ENCODE measurements around the gene ZFYVE28. TPM values are rescaled to one million over a fixed set of nuclear protein-coding genes. Genes with fewer than 3 reads are reported as not detected.

ZFYVE28 gene
- total RNA-seq, 1 donor from 2014 or later, result 5.9 TPM

- ChIA-PET CTCF (interaction anchor here (0.6 kb wide), 1 partner anchor 25 kb away, joined by 3 read pairs; no protein-coding TSS in a partner anchor), POLR2A (interaction anchor here (1.0 kb wide), 1 partner anchor 102 kb away, joined by 4 read pairs; the partner anchor contains the start of gene RNF4)
- no peaks in the 10 kb centered on the region for H3K27me3 Mint-ChIP-seq
- no peaks in the 10 kb centered on the region for H3K36me3 Mint-ChIP-seq (ENCODE audit: low read depth)
- no peak for ATAC-seq (ENCODE audit: low read depth)
- TF ChIP-seq CTCF (IDR thresholded peaks at IDR 0.05), result no peak
- intact Hi-C loops (cut with micrococcal nuclease), result no loop called here
- no peak for DNase-seq
- H3K9me3 Mint-ChIP-seq, result peaks cover 9% of the 10 kb centered on the region
- H3K4me1 Mint-ChIP-seq, result peaks cover 3% of the 10 kb centered on the region
- peak overlapping the region; percentile 46 for H3K27ac Mint-ChIP-seq
- H3K4me3 Mint-ChIP-seq, result no peak overlapping the region
Observed at GRCh38 chr4:2366252-2367192, 51.9 kb downstream of the ZFYVE28 start.

- ChIA-PET POLR2A (interaction anchor here (1.1 kb wide), 1 partner anchor 11 kb away, joined by 4 read pairs; no protein-coding TSS in a partner anchor), CTCF (interaction anchor here (0.6 kb wide), 1 partner anchor 25 kb away, joined by 3 read pairs; no protein-coding TSS in a partner anchor)
- Mint-ChIP-seq H3K36me3 (ENCODE audit: low read depth) (no peaks in the 10 kb centered on the region), H3K27me3 (no peaks in the 10 kb centered on the region), H3K27ac (no peak overlapping the region), H3K9me3 (peaks cover 9% of the 10 kb centered on the region), H3K4me3 (no peak overlapping the region), H3K4me1 (peaks cover 3% of the 10 kb centered on the region)
- ATAC-seq (ENCODE audit: low read depth) (no peak), DNase-seq (no peak)
- no peak for TF ChIP-seq CTCF (IDR thresholded peaks at IDR 0.05)
- intact Hi-C loops (cut with micrococcal nuclease), result no loop called here
Observed at GRCh38 chr4:2365913-2366210, 52.6 kb downstream of the ZFYVE28 start.

- Mint-ChIP-seq H3K4me1 (peaks cover 3% of the 10 kb centered on the region), H3K4me3 (peak overlapping the region; percentile 69), H3K36me3 (ENCODE audit: low read depth) (no peaks in the 10 kb centered on the region), H3K9me3 (peaks cover 9% of the 10 kb centered on the region), H3K27me3 (no peaks in the 10 kb centered on the region), H3K27ac (no peak overlapping the region)
- no peak for ATAC-seq (ENCODE audit: low read depth)
- DNase-seq, result no peak
- intact Hi-C loops (cut with micrococcal nuclease), result no loop called here
- POLR2A ChIA-PET, result interaction anchor here (1.1 kb wide), 1 partner anchor 11 kb away, joined by 4 read pairs; no protein-coding TSS in a partner anchor
- CTCF ChIA-PET, result interaction anchor here (0.6 kb wide), 1 partner anchor 24 kb away, joined by 3 read pairs; no protein-coding TSS in a partner anchor
- no peak for TF ChIP-seq CTCF (IDR thresholded peaks at IDR 0.05)
Observed at GRCh38 chr4:2365054-2365912, 53.2 kb downstream of the ZFYVE28 start.

- ChIA-PET CTCF (no interaction called here), POLR2A (interaction anchor here (0.7 to 1.1 kb wide), 2 partner anchors 10 to 104 kb away, joined by 3 to 4 read pairs; partner anchors contain the start of gene RNF4)
- Mint-ChIP-seq H3K36me3 (ENCODE audit: low read depth) (no peaks in the 10 kb centered on the region), H3K4me1 (peaks cover 3% of the 10 kb centered on the region), H3K9me3 (peaks cover 9% of the 10 kb centered on the region), H3K27ac (no peak overlapping the region), H3K4me3 (peak overlapping the region; percentile 69), H3K27me3 (no peaks in the 10 kb centered on the region)
- no peak for TF ChIP-seq CTCF (IDR thresholded peaks at IDR 0.05)
- DNase-seq (peak; percentile 40), ATAC-seq (ENCODE audit: low read depth) (peak; percentile 91)
- intact Hi-C loops (cut with micrococcal nuclease), result no loop called here
Observed at GRCh38 chr4:2364654-2365053, 53.8 kb downstream of the ZFYVE28 start.

Data from activated B cell treated with CpG ODN at 0.5 μM for 24 hours (primary cell).